ENCODE measurements around the gene MYMK.

Gene MYMK

GRCh38 chr9:133496861-133497842, 27.6 kb downstream of the MYMK start:
- no peak for DNase-seq

GRCh38 chr9:133495327-133496293, 29.1 kb downstream of the MYMK start:
- DNase-seq, result no peak

GRCh38 chr9:133494636-133495326, 30.0 kb downstream of the MYMK start:
- no peak for DNase-seq

DNA sequence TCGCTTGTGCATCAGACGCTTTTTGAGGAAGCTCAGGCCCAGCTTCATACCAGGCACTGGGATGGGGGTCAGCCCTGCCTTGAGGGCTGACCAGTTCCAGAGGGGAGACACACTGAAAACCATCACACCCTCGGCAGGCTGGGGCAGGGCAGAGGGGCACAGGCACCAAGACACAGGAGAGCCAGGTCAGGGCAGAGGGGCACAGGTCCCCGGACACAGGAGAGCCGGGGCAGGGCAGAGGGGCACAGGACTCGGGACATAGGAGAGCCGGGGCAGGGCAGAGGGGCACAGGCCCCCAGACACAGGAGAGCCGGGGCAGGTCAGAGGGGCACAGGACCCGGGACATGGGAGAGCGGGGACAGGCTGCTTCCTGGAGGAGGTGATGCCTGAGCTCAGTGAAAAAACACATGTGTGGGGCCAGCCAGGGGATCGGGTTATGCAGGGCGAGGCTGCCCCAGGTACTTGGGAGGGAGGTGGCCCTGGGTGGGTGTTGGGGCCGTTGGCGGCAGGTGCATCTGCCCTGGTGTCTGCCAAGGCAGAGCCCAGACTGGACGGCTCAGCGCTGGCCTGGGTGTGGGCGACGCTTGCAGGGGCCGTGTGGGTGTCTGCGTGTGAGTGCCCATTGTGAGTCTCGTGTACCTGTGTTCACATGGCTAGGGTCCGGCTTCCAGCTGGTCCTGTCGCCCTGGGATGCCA, 30.8 kb downstream of the MYMK start:
- no peak for DNase-seq

DNA sequence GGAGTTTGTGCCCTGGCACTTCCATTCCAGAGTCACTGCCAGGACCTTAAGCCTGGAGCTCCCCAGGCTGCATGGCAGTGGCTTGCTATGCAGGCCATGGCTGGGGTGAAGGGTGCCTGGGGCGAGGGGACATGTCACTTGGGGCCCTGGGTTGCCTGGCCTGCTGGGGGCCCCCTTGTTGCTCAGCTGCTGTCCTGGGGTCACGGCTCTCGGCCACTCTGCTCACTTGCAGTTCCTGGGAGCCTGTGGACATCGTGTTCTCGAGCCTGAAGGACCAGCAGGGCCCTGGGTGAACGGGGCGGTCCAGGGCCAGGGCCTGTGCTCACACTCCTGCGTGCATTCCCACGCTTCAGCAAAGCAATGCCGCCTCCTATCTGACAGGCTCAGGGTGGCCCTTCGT, 31.3 kb downstream of the MYMK start:
- DNase-seq, result no peak

- no peak for DNase-seq
Observed at GRCh38 chr9:133492061-133493021, 32.4 kb downstream of the MYMK start.

- DNase-seq, result no peak
Observed at GRCh38 chr9:133491656-133491925, 33.2 kb downstream of the MYMK start.

DNA sequence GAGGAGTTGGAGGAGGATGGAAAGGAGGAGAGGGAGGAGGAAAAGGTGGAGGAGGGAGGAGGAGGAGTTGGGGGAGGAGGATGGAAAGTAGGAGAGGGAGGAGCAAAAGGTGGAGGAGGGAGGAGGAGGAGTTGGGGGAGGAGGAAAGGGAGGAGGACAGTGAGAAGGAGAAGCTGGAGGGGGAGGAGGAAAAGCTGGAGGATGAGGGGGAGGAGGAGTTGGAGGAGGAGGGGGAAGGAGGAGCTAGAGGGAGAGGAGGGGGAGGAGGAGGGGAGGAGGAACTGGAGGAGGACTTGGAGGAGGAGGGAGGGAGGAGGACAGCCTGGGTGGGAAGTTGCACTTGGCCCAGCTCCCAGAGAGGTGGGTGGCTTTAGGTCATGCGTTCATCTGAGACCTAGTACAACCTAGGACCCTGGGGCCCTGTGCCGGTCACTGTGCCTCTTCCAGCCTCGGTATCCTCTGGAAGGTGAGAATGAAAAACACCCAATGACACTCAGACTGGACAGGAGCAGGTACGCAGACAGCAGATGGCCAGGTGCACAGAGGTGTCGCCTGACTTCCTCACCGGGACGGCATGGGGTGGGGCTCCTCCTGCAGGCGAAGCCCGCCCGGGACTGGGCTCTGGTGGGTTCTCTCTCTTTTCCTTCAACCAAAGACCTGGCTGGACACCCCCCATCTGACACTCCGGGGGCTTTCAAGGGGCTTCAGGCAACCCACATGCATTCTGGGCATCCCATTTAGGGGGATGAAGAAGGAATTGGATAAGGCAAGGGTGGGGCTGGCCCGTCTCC, 33.7 kb downstream of the MYMK start:
- DNase-seq, result no peak

DNA sequence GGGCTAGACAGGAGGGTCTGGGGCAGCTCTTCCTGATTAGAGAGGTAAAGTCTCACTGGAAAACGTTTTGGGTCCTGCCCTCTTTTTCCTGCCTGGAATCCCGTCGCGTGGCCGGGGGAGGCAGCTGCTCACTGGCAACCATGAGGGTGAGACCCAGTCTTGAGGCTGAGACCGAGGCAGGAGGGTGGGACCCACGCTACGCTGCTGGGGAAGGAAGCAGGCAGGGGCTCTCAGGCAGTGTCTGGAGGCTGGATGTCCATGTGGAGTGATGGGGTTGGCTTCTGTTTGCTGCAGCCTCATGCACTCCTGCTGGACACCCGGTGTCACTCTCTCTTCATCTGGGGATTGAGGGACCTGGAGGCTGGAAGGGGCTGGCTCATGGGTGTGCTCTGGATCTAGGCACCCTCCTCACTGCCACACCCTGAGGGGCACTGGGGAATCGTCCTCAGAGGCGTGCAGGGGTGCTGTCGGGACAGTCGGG, 34.5 kb downstream of the MYMK start:
- no peak for DNase-seq

GRCh38 chr9:133489253-133490190, 35.2 kb downstream of the MYMK start:
- DNase-seq, result no peak

DNA sequence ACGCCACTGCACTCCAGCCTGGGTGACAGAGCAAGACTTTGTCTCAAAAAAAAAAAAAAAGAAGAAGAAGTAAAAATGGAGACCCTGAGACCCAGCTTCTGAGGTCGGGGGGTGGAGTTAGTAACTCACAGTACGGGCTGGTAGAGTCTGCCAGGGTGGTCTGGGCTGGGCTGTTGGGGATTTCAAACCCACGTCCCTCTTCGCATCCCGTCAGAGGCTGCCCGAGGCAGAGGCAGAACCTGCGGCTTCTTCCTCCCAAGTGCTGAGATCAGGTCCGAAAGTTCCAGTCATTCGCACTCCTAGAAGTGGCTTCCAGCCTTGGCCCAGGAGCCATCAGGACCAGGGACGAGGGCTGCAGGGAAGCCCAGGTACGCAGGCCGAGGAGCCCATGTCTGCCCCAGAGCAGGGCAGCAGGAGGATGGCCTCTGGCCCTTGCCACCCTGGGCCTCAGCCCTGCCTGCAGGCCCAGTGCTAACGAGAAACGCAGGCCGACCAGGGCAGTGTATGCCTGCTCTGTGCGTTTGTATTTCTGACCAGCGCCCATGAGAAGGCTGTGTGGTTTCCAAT, 36.0 kb downstream of the MYMK start:
- no peak for DNase-seq

GRCh38 chr9:133487331-133487725, 37.4 kb downstream of the MYMK start:
- no peak for DNase-seq

DNA sequence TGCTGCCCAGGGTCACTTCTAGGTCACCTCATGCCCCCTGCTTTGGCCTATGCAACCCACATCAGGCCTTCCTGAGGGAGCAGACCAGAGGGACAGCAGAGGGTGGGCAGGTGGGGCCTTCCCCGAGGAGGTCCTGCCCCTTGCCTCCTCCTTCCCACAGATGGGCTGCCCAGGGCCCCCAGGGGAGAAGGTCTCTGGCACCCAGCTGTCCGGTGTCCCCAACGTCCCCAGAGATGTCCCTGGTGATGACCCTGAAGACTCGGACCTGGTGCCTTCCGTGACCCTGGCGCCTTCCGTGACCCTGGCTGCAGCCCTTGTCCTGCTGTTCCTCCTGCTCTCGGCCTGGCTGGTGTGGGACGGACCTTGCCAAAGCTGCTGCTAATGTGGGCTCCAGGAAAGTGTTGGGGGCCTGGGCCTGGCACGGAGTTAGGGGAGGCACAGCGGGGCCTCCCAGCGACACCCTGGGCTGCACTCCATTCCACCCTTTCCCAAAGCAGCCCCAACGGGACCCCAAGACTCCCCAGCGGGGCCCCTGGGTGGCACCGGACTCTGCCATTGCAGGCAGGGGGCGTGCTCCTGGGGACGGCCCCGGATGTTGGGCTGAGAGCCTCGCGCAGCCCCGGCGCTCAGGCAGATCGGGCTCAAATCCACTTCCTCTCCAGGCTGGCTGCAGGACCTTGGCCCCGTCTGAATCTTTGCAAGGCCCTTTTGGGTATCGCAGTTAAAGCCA, 39.1 kb downstream of the MYMK start:
- DNase-seq, result no peak

- no peak for DNase-seq
Observed at GRCh38 chr9:133484671-133485437, 39.9 kb downstream of the MYMK start.

- DNase-seq, result no peak
Observed at GRCh38 chr9:133483611-133484010, 41.1 kb downstream of the MYMK start.

DNA sequence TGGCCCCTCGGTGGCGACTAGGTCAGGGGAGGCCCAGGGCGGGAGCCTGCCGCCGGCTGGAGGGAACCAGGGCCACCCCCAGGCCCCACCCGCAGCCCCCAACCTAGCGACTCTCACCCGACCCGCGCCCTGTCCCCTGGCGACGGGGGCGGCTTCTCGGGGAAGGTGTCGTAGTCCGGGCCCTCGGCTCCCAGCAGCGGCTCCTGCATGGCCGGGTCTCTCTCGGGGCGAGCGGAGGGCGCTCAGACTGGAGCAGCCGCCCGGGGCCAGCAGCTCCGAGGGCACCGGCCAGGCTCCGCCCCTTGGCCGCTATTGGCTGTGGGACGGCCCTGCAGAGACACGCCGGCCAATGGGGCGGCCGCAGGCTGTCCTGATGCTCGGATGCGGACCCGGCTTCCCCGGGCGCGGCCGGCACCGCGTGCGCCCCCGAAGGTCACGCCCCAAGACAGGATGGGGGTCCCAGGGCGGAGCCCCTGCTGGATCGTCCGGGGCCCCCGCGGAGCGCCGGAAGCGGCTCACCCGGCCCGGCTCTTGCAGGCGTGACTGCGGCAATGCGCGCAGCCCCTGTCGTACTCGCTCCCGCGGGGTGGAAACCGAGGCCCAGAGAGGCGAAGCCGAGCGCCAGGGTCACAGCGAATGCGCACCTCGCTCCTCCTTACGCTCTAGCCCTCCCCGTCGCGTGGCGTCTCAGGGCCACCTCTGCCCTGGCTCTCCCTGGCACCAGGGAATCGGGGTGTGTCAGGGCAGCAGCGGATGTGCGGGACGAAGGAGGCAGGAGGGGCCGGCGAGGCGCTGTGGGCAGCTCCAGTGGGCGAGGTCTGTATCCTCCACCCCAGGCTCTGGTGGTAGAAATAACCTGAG, 45.7 kb downstream of the MYMK start, which contains the start of gene SLC2A6:
Gene SLC2A6, minus strand, starts transcription at position 249 of the 861 bp plus-strand sequence. Its CDS starts 40 bp downstream, at position 209.
- peak; percentile 34 to 86 for DNase-seq

Data from NCI-H526 (cell line).